CD14-positive monocyte (primary cell): ENCODE data around the gene CCDC150. TPM values are rescaled to one million over a fixed set of nuclear protein-coding genes. Genes with fewer than 3 reads are reported as not detected.

Source experiments
- DNase-seq, 3 donors: peaks; one replicate each; pipeline ENCODE4 v3.0.0-alpha.2; 2011 to 2022
- H2AFZ ChIP-seq: 2 replicates; pipeline ENCODE4 v1.6.0; 2012; ENCODE audit warnings: mild to moderate bottlenecking, low read depth, low read length, inconsistent platforms; ENCODE audit not compliant: insufficient read depth, poor library complexity, severe bottlenecking
- H3K27ac ChIP-seq, 2 donors: 1 replicate in 1 of 2; 2 replicates in 1 of 2; pipeline ENCODE4 v1.5.1; 2012 to 2013; ENCODE audit warnings: low read length in 2 of 2, control low read depth in 1 of 2, inconsistent platforms in 1 of 2, low read depth in 1 of 2, mild to moderate bottlenecking in 1 of 2
- H3K27me3 ChIP-seq, 2 donors: one replicate each; pipeline versions ENCODE4 v1.6.0 to v1.6.1; 2011 to 2013; ENCODE audit warnings: low read length in 2 of 2; ENCODE audit not compliant: control insufficient read depth in 2 of 2, insufficient read depth in 2 of 2
- H3K36me3 ChIP-seq, 2 donors: replicated peaks in 1 of 2; 1 replicate in 1 of 2; 2 replicates in 1 of 2; pipeline versions ENCODE4 v1.5.1 to v1.6.1; 2012 to 2013; ENCODE audit warnings: low read length in 2 of 2, control low read depth in 1 of 2, inconsistent platforms in 1 of 2, mild to moderate bottlenecking in 1 of 2; ENCODE audit not compliant: insufficient read depth in 2 of 2, control insufficient read depth in 1 of 2
- H3K4me1 ChIP-seq, 2 donors: 1 replicate in 1 of 2; 2 replicates in 1 of 2; pipeline versions ENCODE4 v1.5.1 to v1.6.1; 2012 to 2013; ENCODE audit warnings: low read length in 2 of 2, control low read depth in 1 of 2, inconsistent platforms in 1 of 2, mild to moderate bottlenecking in 1 of 2, moderate library complexity in 1 of 2; ENCODE audit not compliant: insufficient read depth in 2 of 2, control insufficient read depth in 1 of 2
- H3K4me2 ChIP-seq: replicated peaks from 2 replicates; pipeline ENCODE3; 2012; ENCODE audit warnings: low read length, moderate library complexity, mild to moderate bottlenecking; ENCODE audit not compliant: poor library complexity, severe bottlenecking; ENCODE audit errors: extremely low read depth
- H3K4me3 ChIP-seq, 3 experiments: fragments of 200-600 bp in 1 of 3; sonication (generic) in 1 of 3; replicated peaks in 1 of 3; 1 replicate in 2 of 3; 2 replicates in 1 of 3; pipeline ENCODE4 v1.5.1; 2011 to 2013; ENCODE audit warnings: low read length in 3 of 3, mild to moderate bottlenecking in 3 of 3, control low read depth in 2 of 3, low read depth in 2 of 3, inconsistent platforms in 1 of 3, moderate library complexity in 1 of 3
- H3K79me2 ChIP-seq: 2 replicates; pipeline ENCODE4 v1.6.0; 2012; ENCODE audit warnings: mild to moderate bottlenecking, control low read depth, inconsistent platforms, low read length, moderate library complexity; ENCODE audit not compliant: insufficient read depth
- H3K9ac ChIP-seq: 2 replicates; pipeline ENCODE4 v1.6.0; 2017; ENCODE audit warnings: low read length, mild to moderate bottlenecking; ENCODE audit not compliant: insufficient read depth, poor library complexity, severe bottlenecking
- H3K9me3 ChIP-seq, 2 donors: replicated peaks in 1 of 2; 1 replicate in 1 of 2; 2 replicates in 1 of 2; pipeline versions ENCODE4 v1.5.1 to v1.6.1; 2012 to 2013; ENCODE audit warnings: low read length in 2 of 2, control low read depth in 1 of 2; ENCODE audit not compliant: control insufficient read depth in 1 of 2, insufficient read depth in 1 of 2
- H4K20me1 ChIP-seq: 2 replicates; pipeline ENCODE4 v1.6.0; 2012; ENCODE audit warnings: mild to moderate bottlenecking, low read length, control low read depth, moderate library complexity; ENCODE audit not compliant: insufficient read depth
- H3K27ac Mint-ChIP-seq, 7 donors: one replicate each; pipeline ENCODE4 v1.8.0; 2020; ENCODE audit warnings: mild to moderate bottlenecking in 7 of 7, mixed read lengths in 7 of 7, moderate library complexity in 6 of 7, inconsistent platforms in 2 of 7
- H3K27me3 Mint-ChIP-seq, 3 donors: one replicate each; pipeline ENCODE4 v1.8.0; 2021 to 2022; ENCODE audit warnings: low read depth in 3 of 3, mild to moderate bottlenecking in 3 of 3, mixed read lengths in 3 of 3, moderate library complexity in 3 of 3, inconsistent platforms in 1 of 3
- H3K36me3 Mint-ChIP-seq, 2 donors: one replicate each; pipeline ENCODE4 v1.8.0; 2020; ENCODE audit warnings: mixed read lengths in 2 of 2, inconsistent platforms in 1 of 2, mild to moderate bottlenecking in 1 of 2
- H3K4me1 Mint-ChIP-seq: one replicate; pipeline ENCODE4 v1.8.0; 2020; ENCODE audit warnings: mild to moderate bottlenecking, mixed read lengths
- H3K4me3 Mint-ChIP-seq, 2 donors: one replicate each; pipeline ENCODE4 v1.8.0; 2020; ENCODE audit warnings: mild to moderate bottlenecking in 2 of 2, mixed read lengths in 2 of 2, moderate library complexity in 1 of 2
- H3K9me3 Mint-ChIP-seq, 7 donors: one replicate each; pipeline ENCODE4 v1.8.0; 2020 to 2022; ENCODE audit warnings: mixed read lengths in 7 of 7, mild to moderate bottlenecking in 6 of 7, moderate library complexity in 6 of 7, inconsistent platforms in 2 of 7
- CTCF ChIP-seq: fragments of 200-600 bp; IDR thresholded peaks from one replicate; pipeline ENCODE4 v1.8.0; 2022; ENCODE audit warnings: antibody characterized with exemption, mild to moderate bottlenecking
- WGBS: methylation state at CpG from one replicate; pipeline ENCODE4 v1.1.5; 2013; ENCODE audit warnings: missing lambda C conversion rate; ENCODE audit not compliant: insufficient coverage; 5-methylcytosine and 5-hydroxymethylcytosine counted together
- intact Hi-C, 2 donors: fragments of 100-400 bp; cut with micrococcal nuclease; formaldehyde crosslinking; loops; one replicate each; pipeline versions ENCODE4 v1.15.0 to v1.15.1; 2023
- polyA plus RNA-seq, 3 donors: library from polyadenylated mRNA; depleted of rRNA in 1 of 3; unstranded in 2 of 3; stranded (reverse) in 1 of 3; fragments of 300-500 nt in 2 of 3; fragments of >200 nt in 1 of 3; fragmentation: Illumina TruSeq in 2 of 3; gene quantifications; 1 replicate in 2 of 3; 2 replicates in 1 of 3; pipeline ENCODE4 v1.2.3, GENCODE V29; 2012 to 2021

The CCDC150 gene
- polyA plus RNA-seq, 3 donors: 0.09 TPM; not detected in 2

DNA sequence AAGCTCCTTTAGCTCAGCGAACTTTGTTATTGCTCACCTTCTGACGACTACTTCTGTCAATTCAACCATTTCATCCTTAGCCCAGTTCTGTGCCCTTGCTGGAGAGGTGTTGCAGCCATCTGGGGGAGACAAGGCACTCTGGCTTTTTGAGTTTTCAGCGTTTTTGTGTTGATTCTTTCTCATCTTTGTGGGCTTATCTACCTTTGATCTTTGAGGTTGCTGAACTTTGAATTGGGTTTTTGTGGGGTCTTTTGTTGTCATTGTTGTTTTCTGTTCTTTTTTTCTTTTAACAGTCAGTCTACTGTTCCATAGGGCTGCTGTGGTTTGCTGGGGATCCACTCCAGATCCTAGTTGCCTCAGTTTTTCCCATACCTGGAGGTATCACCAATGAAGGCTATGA lies 102.7 kb downstream of the CCDC150 start:
- Mint-ChIP-seq H3K4me3 (no peak overlapping the region), H3K27ac (no peak overlapping the region), H3K4me1 (no peaks in the 10 kb centered on the region), H3K27me3 (no peaks in the 10 kb centered on the region), H3K9me3 (peaks cover 3 to 21% (median 15%) of the 10 kb centered on the region in 7 donors), H3K36me3 (peaks cover 8 to 15% of the 10 kb centered on the region in 2 donors)
- H3K4me2 ChIP-seq: no peak overlapping the region
- 67% methylated on average over 1 of the region's 3 CpGs for WGBS
- H3K36me3 ChIP-seq: no peaks in the 10 kb centered on the region
- no peak overlapping the region for H2AFZ ChIP-seq
- H3K27me3 ChIP-seq: no peaks in the 10 kb centered on the region
- TF ChIP-seq CTCF: no peak
- no peak overlapping the region for H3K27ac ChIP-seq
- H3K4me1 ChIP-seq: no peaks in the 10 kb centered on the region
- no peak overlapping the region for H3K4me3 ChIP-seq
- intact Hi-C loops: no loop called here
- H3K79me2 ChIP-seq: no peaks in the 10 kb centered on the region
- peaks cover 0 to 2% of the 10 kb centered on the region in 2 donors for H3K9me3 ChIP-seq
- no peak for DNase-seq
- no peaks in the 10 kb centered on the region for H4K20me1 ChIP-seq
- H3K9ac ChIP-seq: no peak overlapping the region

DNA sequence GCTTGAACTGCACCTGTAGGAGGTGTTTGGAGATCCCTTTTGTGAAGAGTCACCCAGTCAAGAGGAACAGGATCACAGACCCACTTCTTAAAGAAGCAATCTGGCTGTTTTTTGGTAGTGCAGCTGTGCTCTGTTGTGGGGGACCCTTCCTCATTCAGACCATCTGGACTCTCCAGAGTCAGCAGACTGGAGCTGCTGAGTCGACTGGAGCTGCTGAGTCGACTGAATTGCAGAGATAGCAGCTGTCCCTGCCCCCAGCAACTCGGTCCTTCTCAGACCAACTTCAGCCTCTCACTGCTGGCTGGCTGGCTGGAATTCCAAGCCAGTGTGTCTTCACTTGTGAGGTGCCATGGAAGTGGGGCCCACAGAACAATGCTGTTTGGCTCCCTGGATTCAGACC lies 103.2 kb downstream of the CCDC150 start:
- Mint-ChIP-seq H3K27me3 (no peaks in the 10 kb centered on the region), H3K27ac (no peak overlapping the region), H3K36me3 (peaks cover 8 to 15% of the 10 kb centered on the region in 2 donors), H3K9me3 (peaks cover 3 to 21% (median 14%) of the 10 kb centered on the region in 7 donors), H3K4me1 (no peaks in the 10 kb centered on the region), H3K4me3 (no peak overlapping the region)
- no peaks in the 10 kb centered on the region for H3K27me3 ChIP-seq
- no peak overlapping the region for H3K4me2 ChIP-seq
- no peak overlapping the region for H3K27ac ChIP-seq
- no peak for DNase-seq
- peaks cover 0 to 2% of the 10 kb centered on the region in 2 donors for H3K9me3 ChIP-seq
- H3K36me3 ChIP-seq: no peaks in the 10 kb centered on the region
- intact Hi-C loops: no loop called here
- no peaks in the 10 kb centered on the region for H3K4me1 ChIP-seq
- no peak for TF ChIP-seq CTCF
- no peaks in the 10 kb centered on the region for H4K20me1 ChIP-seq
- 87% methylated on average over 3 of the region's 3 CpGs for WGBS
- no peaks in the 10 kb centered on the region for H3K79me2 ChIP-seq
- H2AFZ ChIP-seq: no peak overlapping the region
- H3K9ac ChIP-seq: no peak overlapping the region
- H3K4me3 ChIP-seq: no peak overlapping the region
